Dendritic cell treated with granulocyte-macrophage colony-stimulating factor and Interleukin-4, amounts not matched to agents 40 ng/mL and 50 ng/mL, for 4 days (primary cell): ENCODE measurements around the gene UAP1L1.
"Not testable (repeated sequence)": the region's sequence is repeated elsewhere in the genome, so short reads cannot be mapped to it uniquely, and the experiment has no call there.

Experiments used
- H3K27ac Mint-ChIP-seq: one replicate; pipeline ENCODE4 v1.8.0; 2022; ENCODE audit warnings: mild to moderate bottlenecking, mixed read lengths
- H3K27me3 Mint-ChIP-seq: one replicate; pipeline ENCODE4 v1.8.0; 2022; ENCODE audit warnings: mild to moderate bottlenecking, mixed read lengths
- H3K36me3 Mint-ChIP-seq: one replicate; pipeline ENCODE4 v1.8.0; 2022; ENCODE audit warnings: low read depth, mixed read lengths
- H3K4me1 Mint-ChIP-seq: one replicate; pipeline ENCODE4 v1.8.0; 2022; ENCODE audit warnings: low read depth, mixed read lengths
- H3K4me3 Mint-ChIP-seq: one replicate; pipeline ENCODE4 v1.8.0; 2022; ENCODE audit warnings: mild to moderate bottlenecking, moderate library complexity, mixed read lengths
- H3K9me3 Mint-ChIP-seq: one replicate; pipeline ENCODE4 v1.8.0; 2022; ENCODE audit warnings: mixed read lengths
- intact Hi-C: fragments of 100-400 bp; cut with micrococcal nuclease; formaldehyde crosslinking; loops from one replicate; pipeline ENCODE4 v1.15.0; 2022

Gene UAP1L1

DNA sequence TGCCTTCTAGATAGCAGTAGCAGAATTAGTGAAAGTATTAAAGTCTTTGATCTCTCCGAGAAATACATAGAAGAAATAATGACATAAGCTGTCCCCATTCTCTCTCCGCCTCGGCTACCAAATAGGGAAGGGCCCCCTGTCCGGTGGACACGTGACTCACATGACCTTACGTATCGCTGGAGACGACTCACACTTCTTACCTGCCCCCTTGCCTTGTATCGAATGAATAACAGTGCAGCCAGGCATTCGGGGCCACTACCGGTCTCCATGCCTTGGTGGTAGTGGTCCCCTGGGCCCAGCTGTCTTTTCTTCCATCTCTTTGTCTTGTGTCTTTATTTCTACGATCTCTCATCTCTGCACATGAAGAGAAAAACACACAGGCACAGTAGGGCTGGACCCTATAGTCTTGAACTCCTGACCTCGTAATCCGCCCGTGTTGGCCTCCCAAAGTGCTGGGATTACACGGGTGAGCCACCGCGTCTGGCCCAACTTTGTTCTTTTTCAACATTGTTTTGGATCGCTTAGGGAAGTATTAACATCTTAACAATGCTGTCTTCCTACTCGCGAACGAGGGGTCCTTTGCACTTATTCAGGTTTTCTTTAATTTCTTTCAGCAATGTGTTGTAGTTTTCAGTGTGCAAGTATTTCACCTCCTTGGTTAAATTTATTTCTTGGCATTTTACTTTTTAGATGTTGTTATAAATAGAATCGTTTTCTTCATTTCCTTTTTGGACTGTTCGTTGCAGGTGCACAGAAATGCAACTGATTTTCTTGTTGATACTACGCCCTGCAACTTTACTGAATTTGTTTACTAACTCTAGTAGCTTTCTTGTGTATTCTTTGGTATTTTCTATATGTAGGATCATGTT, 44.8 kb downstream of the UAP1L1 start:
- not testable (repeated sequence) for H3K9me3 Mint-ChIP-seq, H3K36me3 Mint-ChIP-seq, H3K4me3 Mint-ChIP-seq, H3K27ac Mint-ChIP-seq, H3K27me3 Mint-ChIP-seq
- intact Hi-C loops, result loop anchor here (10.0 kb wide), 1 partner anchor 53 kb away; the partner anchor contains the start of genes LRRC26 and TMEM210
- H3K4me1 Mint-ChIP-seq, result peaks cover 13% of the 10 kb centered on the region

DNA sequence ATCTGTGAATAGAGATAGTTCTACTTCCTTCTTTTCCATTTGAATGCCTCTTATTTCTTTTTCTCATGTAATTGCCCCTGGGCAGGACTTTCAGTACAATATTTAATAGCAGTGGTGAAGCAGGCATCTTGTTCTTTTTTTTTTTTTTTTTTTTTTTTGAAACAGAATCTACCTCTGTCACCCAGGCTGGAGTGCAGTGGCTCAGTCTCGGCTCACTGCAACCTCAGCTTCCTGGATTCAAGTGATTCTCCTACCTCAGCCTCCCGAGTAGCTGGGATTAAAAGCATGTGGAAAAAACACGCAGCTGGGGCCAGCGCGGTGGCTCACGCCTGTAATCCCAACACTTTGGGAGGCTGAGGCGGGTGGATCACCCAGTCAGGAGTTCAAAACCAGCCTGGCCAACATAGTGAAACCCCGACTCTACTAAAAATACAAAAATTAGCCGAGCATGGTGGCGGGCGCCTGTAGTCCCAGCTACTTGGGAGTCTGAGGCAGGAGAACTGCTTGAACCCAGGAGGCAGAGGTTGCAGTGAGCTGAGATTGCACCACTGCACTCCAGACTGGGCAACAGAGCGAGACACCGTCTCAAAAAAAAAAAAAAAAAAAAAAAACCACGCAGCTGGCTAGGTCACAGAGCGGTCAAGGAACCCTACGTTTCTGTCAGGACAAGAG, 45.6 kb downstream of the UAP1L1 start:
- intact Hi-C loops, result loop anchor here (10.0 kb wide), 1 partner anchor 52 kb away; the partner anchor contains the start of genes LRRC26 and TMEM210
- not testable (repeated sequence) for H3K36me3 Mint-ChIP-seq, H3K4me3 Mint-ChIP-seq, H3K27me3 Mint-ChIP-seq, H3K27ac Mint-ChIP-seq, H3K9me3 Mint-ChIP-seq
- H3K4me1 Mint-ChIP-seq, result peaks cover 18% of the 10 kb centered on the region

DNA sequence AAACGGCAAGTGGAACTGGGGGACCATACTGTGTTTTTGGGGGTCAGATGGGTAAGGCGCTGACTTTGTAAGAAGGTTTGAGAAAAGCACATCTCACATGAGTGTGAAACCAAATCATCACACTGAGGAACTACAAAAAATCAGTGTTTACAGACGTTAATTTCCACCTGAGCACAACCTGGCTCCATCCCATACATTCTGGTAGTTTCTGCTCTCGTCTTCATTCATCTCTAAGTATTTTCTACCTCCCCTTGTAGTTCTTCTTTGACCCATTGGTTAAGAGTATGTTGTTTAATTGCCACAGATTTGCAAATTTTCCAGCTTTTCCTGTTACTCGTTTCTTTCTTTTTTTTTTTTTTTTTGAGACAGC, 46.1 kb downstream of the UAP1L1 start:
- no peak overlapping the region for H3K4me3 Mint-ChIP-seq
- H3K4me1 Mint-ChIP-seq, result peaks cover 23% of the 10 kb centered on the region
- H3K9me3 Mint-ChIP-seq, result no peaks in the 10 kb centered on the region
- H3K36me3 Mint-ChIP-seq, result peaks cover 6% of the 10 kb centered on the region
- intact Hi-C loops, result loop anchor here (10.0 kb wide), 1 partner anchor 51 kb away; the partner anchor contains the start of genes LRRC26 and TMEM210
- no peak overlapping the region for H3K27ac Mint-ChIP-seq
- peaks cover 5% of the 10 kb centered on the region for H3K27me3 Mint-ChIP-seq

DNA sequence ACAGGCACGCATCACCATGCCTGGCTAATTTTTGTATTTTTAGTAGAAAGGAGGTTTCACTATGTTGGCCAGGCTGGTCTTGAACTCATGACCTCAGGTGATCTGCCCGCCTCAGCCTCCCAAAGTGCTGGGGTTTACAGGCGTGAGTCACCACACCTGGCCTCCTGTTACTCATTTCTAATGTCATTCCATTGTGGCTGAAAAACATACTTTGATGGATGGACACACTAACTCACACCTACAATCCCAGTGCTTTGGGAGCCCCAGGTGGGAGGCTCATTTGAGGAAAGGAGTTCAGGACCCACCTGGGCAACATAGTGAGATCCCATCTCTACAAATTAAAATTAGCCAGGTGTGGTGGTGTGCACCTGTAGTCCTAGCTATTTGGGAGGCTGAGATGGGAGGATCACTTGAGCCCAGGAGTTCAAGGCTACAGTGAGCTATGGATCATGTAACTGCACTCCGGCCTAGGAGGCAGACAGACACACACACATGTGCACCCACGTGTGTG, 46.7 kb downstream of the UAP1L1 start:
- intact Hi-C loops, result loop anchor here (10.0 kb wide), 1 partner anchor 51 kb away; the partner anchor contains the start of genes LRRC26 and TMEM210
- not testable (repeated sequence) for H3K4me3 Mint-ChIP-seq, H3K9me3 Mint-ChIP-seq, H3K27me3 Mint-ChIP-seq, H3K36me3 Mint-ChIP-seq, H3K27ac Mint-ChIP-seq
- H3K4me1 Mint-ChIP-seq, result peaks cover 28% of the 10 kb centered on the region

DNA sequence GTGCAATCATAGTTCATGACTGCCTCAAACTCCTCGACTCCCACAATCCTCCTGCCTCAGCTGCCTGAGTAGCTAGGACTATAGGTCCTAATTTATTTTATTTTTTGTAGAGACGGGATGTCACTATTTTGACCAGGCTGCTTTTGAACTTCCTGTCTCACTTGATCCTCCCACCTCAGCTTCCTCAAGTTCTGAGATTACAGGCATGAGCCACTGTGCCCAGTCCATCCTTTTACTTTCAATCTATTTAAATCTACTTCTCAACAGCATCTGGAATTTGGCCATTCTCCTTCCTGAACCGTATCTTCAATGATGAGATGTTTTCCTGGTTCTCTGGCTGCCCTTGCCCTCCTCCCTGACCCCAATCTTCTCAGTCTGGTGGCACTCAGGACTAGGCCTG, 49.5 kb downstream of the UAP1L1 start:
- H3K27ac Mint-ChIP-seq, result peak overlapping the region; percentile 85
- peaks cover 11% of the 10 kb centered on the region for H3K36me3 Mint-ChIP-seq
- intact Hi-C loops, result loop anchor here (10.0 kb wide), 1 partner anchor 48 kb away; the partner anchor contains the start of genes LRRC26 and TMEM210
- H3K27me3 Mint-ChIP-seq, result peaks cover 14% of the 10 kb centered on the region
- peak overlapping the region; percentile 85 for H3K4me3 Mint-ChIP-seq
- no peaks in the 10 kb centered on the region for H3K9me3 Mint-ChIP-seq
- H3K4me1 Mint-ChIP-seq, result peaks cover 33% of the 10 kb centered on the region

DNA sequence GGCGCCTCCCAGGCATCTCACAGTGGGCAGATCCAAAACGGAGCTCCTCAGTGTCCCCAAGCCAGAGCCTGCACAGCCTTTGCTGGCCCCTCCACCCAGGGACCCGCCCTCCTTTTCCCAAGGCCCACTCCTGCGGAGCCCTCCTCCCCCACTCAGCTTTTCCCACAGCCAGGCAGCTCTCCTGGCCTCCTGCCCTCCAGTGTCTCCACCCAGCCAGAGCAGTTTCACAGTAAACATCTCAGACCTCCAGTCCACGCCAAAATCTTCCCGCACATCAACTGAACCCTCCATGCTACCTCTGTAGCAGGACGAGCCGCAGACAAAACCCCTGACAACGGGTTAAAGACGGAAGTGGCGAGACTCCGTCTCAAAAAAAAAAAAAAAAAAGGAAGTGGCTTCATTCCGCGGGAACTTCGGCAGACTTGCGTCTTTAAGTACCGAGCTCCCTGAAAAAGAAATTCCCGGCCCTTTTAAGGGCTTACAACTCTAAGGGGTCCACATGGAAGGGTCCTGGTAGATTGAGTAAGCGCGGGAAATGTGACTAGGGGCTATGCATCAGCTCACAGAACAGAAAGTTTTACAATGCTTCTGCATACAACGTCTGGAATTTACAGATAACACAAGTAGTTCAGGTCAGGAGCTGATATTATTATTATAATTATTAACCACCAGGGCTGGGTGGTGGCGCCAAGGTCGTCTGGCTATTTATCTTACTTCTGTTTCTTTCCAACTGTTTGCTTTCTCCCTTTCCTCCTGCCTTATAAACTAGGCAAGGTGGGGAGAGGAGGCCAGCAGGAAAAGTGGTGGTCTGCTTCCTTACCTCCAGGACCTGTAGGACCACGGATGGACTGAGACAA, 50.2 kb downstream of the UAP1L1 start:
- intact Hi-C loops, result loop anchor here (10.0 kb wide), 1 partner anchor 47 kb away; the partner anchor contains the start of genes LRRC26 and TMEM210
- peak overlapping the region; percentile 85 for H3K4me3 Mint-ChIP-seq
- peaks cover 11% of the 10 kb centered on the region for H3K36me3 Mint-ChIP-seq
- no peaks in the 10 kb centered on the region for H3K9me3 Mint-ChIP-seq
- peaks cover 28% of the 10 kb centered on the region for H3K4me1 Mint-ChIP-seq
- peak overlapping the region; percentile 85 for H3K27ac Mint-ChIP-seq
- H3K27me3 Mint-ChIP-seq, result peaks cover 18% of the 10 kb centered on the region

DNA sequence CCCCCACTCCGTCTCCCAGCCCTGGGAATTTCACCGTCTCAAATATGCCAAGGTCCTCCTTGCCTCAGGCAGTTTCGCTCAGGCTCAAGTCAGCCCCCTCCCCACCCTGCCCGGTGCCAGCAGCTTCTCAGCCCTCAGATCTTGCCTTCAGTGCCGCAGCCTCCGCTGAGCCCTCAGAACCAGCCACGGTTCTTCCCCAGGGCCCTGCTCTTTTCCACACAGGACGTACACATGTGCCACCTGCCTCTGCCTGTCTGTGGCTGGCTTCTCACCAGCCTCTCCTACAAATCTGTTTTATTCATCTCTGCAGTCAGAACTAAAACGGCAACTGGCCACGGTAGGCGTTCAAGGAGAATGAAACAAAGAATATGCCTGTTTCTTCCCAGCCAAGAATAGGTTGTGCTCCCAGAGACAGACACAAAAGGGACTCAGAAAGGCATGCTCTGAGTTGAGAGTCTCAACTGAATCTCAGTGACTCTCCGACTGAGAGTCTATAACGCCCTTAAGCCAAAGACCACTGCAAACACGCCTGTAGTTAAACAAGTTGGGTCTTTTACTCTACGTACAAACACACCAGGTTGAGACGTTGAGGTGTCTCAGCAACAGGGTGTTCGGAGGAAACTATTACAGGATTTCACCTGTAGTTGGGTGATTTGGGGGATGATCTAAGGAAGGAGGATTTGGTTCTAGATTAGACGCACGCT, 51.0 kb downstream of the UAP1L1 start:
- peak overlapping the region; percentile 80 for H3K4me3 Mint-ChIP-seq
- H3K36me3 Mint-ChIP-seq, result peaks cover 11% of the 10 kb centered on the region
- H3K9me3 Mint-ChIP-seq, result no peaks in the 10 kb centered on the region
- H3K4me1 Mint-ChIP-seq, result peaks cover 28% of the 10 kb centered on the region
- peak overlapping the region; percentile 61 for H3K27ac Mint-ChIP-seq
- intact Hi-C loops, result loop anchor here (10.0 kb wide), 1 partner anchor 46 kb away; the partner anchor contains the start of genes LRRC26 and TMEM210
- H3K27me3 Mint-ChIP-seq, result peaks cover 24% of the 10 kb centered on the region

DNA sequence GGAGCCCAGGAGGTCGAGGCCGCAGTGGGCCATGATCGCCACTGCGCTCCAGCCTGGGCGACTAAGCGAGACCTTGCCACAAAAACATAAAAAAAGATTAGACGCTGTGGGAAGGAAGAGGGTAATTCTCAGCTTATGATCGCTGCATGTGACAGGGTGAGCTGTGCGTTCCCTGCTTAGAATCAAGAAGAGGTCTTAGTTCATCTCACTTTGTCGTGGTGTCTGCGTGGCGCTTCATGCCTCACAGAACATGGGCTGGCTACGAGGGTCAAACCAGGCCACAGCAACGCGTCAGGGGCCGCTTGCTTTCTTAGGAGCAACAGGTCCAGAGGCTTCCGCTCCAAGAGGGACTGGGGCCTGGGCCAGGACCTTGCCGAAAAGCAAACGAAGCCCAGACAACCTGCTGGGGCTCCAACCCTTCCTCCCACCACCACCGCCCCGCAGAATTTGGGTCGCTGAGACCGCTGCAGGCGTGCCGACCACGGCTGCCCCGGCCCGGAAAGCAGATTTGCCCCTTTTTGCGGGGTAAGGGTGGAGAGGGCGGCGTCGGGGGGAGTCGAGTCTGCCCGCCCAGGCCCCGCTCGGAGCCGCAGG, 51.6 kb downstream of the UAP1L1 start:
- Mint-ChIP-seq H3K27me3 (peaks cover 27% of the 10 kb centered on the region), H3K9me3 (no peaks in the 10 kb centered on the region), H3K36me3 (peaks cover 11% of the 10 kb centered on the region), H3K27ac (peak overlapping the region; percentile 61), H3K4me1 (peaks cover 28% of the 10 kb centered on the region), H3K4me3 (peak overlapping the region; percentile 80)
- intact Hi-C loops, result loop anchor here (10.0 kb wide), 1 partner anchor 46 kb away; the partner anchor contains the start of genes LRRC26 and TMEM210

DNA sequence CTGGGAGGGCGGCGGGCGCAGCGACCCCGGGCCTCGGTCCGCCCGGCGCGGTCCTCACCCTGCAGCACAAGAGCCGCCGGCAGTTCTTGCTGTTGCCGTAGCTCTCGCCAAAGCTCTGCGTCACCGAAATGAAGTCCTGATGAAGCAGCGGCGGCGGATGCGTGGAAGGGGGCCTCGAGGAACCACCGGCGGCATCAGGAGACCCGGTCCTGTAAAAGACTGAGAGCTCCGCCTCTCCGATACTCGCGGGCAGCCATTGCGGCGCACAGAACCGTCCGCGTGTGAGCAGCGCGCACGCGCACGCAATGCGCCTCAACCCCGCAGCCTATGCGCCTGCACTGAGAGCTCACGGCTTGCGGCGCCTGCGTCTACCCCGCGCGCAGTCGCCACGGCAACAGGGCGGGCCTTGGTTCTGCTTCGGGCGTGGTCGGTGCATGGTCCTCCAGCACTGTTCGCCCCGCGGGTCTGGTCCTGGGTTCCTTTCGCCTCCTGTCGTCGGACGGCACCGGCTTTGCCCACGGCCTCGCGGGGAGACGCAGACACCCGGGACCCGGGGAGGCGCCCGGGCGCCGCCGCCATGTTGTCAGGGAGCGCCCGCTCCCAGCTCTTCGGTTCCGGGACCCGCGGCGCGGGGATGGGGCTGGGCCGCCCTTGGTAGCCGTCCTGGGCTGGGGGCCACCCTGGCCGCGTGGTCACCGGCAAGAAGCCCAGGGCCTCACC, 52.3 kb downstream of the UAP1L1 start:
- Mint-ChIP-seq H3K4me1 (peaks cover 28% of the 10 kb centered on the region), H3K36me3 (peaks cover 11% of the 10 kb centered on the region), H3K27me3 (peaks cover 34% of the 10 kb centered on the region), H3K9me3 (no peaks in the 10 kb centered on the region), H3K27ac (peak overlapping the region; percentile 61), H3K4me3 (peak overlapping the region; percentile 80)
- intact Hi-C loops, result loop anchor here (10.0 kb wide), 1 partner anchor 45 kb away; the partner anchor contains the start of genes LRRC26 and TMEM210

DNA sequence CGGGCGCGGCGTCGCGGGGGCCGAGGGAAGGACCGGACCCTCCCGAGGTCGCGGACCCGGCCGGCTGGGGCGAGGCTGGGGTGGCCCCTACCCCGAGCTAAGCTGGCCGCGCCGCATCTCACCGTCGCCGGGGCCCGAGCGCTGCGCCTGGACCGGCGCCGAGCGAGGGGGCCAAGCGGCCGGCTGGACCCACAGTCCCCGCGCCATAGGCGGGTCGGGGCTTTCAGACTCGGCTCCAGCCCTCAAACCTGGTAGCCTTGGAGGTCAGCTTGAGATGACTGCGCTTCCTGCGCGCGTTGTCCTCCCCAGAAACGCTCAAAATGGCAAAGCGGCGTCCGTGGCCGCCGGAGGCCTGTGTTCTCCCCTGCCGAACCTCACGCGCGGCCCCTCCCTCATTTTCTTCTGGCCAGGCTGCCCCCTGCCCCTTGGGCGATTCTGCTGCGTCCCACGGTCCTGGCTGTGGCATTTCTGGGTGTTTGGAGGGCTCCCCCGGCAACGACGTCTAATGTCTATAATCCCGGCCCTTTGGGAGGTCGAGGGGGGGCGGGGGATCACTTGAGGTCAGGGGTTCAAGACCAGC, 52.9 kb downstream of the UAP1L1 start:
- peaks cover 11% of the 10 kb centered on the region for H3K36me3 Mint-ChIP-seq
- H3K27ac Mint-ChIP-seq, result peak overlapping the region; percentile 61
- H3K9me3 Mint-ChIP-seq, result no peaks in the 10 kb centered on the region
- H3K27me3 Mint-ChIP-seq, result peaks cover 36% of the 10 kb centered on the region
- H3K4me1 Mint-ChIP-seq, result peaks cover 28% of the 10 kb centered on the region
- intact Hi-C loops, result no loop called here
- H3K4me3 Mint-ChIP-seq, result peak overlapping the region; percentile 76
